GM04504 (cell line): Measurements from ENCODE around the gene TECTA.
"Not testable (repeated sequence)": the region's sequence is repeated elsewhere in the genome, so short reads cannot be mapped to it uniquely, and the experiment has no call there.

Experiments
- DNase-seq: peaks from one replicate; pipeline ENCODE4 v3.0.0-alpha.2; 2012; ENCODE audit warnings: low read depth

The TECTA gene

GRCh38 chr11:121177629-121178028 is 76.6 kb downstream of the TECTA start:
- not testable (repeated sequence) for DNase-seq

GRCh38 chr11:121179306-121179705 is 78.3 kb downstream of the TECTA start:
- DNase-seq: no peak

- DNase-seq: no peak
These were observed 79.1 kb downstream of the TECTA start for GRCh38 chr11:121180183-121180582.

- no peak for DNase-seq
These were observed 87.7 kb downstream of the TECTA start for GRCh38 chr11:121188776-121189175.

- no peak for DNase-seq
These were observed 90.8 kb downstream of the TECTA start for GRCh38 chr11:121191818-121192217.

GRCh38 chr11:121194731-121195596 is 93.9 kb downstream of the TECTA start:
- DNase-seq: peak; percentile 34

GRCh38 chr11:121198491-121198890 is 97.4 kb downstream of the TECTA start:
- no peak for DNase-seq

- DNase-seq: no peak
These were observed 98.5 kb downstream of the TECTA start for GRCh38 chr11:121199516-121199915.

- DNase-seq: no peak
These were observed 105.8 kb downstream of the TECTA start for GRCh38 chr11:121206810-121207209.

- DNase-seq: no peak
These were observed 106.6 kb downstream of the TECTA start for GRCh38 chr11:121207485-121208115.

- DNase-seq: no peak
These were observed 109.5 kb downstream of the TECTA start for GRCh38 chr11:121210445-121211080.

GRCh38 chr11:121211626-121212025 is 110.6 kb downstream of the TECTA start:
- no peak for DNase-seq

GRCh38 chr11:121212536-121213361 is 111.7 kb downstream of the TECTA start:
- no peak for DNase-seq

- DNase-seq: no peak
These were observed 112.4 kb downstream of the TECTA start for GRCh38 chr11:121213362-121213893.

- DNase-seq: no peak
These were observed 113.8 kb downstream of the TECTA start for GRCh38 chr11:121214861-121215260.

GRCh38 chr11:121221496-121222200 is 120.6 kb downstream of the TECTA start:
- no peak for DNase-seq

- DNase-seq: no peak
These were observed 122.1 kb downstream of the TECTA start for GRCh38 chr11:121223161-121223560.

GRCh38 chr11:121225382-121225781 is 124.3 kb downstream of the TECTA start:
- DNase-seq: no peak

- DNase-seq: no peak
These were observed 125.6 kb downstream of the TECTA start for GRCh38 chr11:121226415-121227263.

- DNase-seq: no peak
These were observed 127.8 kb downstream of the TECTA start for GRCh38 chr11:121228851-121229250.
